NCI-H2107 treated with DMSO at 0.1 percent for 48 hours (cell line): ENCODE results near the gene PIGR.

Experiments used
- DNase-seq: peaks from one replicate; lab custom pipeline; 2025; ENCODE audit not compliant: unreplicated experiment; lab: John Stamatoyannopoulos, UW

The PIGR gene

GRCh38 chr1:206946261-206946660, at the start of gene PIGR:
Gene PIGR, minus strand, starts transcription at chr1:206946466. Its CDS starts 5,935 bp downstream, at chr1:206940531.
- DNase-seq = no peak

- no peak for DNase-seq
Observed at GRCh38 chr1:206992790-206993189, 46.5 kb upstream of the PIGR start.

- DNase-seq = no peak
Observed at GRCh38 chr1:206987873-206988272, 41.6 kb upstream of the PIGR start.

- no peak for DNase-seq
Observed at GRCh38 chr1:206986885-206987284, 40.6 kb upstream of the PIGR start.

GRCh38 chr1:206986402-206986801, 40.1 kb upstream of the PIGR start:
- no peak for DNase-seq

GRCh38 chr1:206985162-206985749, 39.0 kb upstream of the PIGR start:
- no peak for DNase-seq

GRCh38 chr1:206982216-206982615, 36.0 kb upstream of the PIGR start:
- peak; percentile 39 for DNase-seq

GRCh38 chr1:206979379-206980043, 33.2 kb upstream of the PIGR start:
- DNase-seq = no peak

- no peak for DNase-seq
Observed at GRCh38 chr1:206978259-206978658, 32.0 kb upstream of the PIGR start.

- DNase-seq = no peak
Observed at GRCh38 chr1:206975306-206975705, 29.0 kb upstream of the PIGR start.

GRCh38 chr1:206974140-206974539, 27.9 kb upstream of the PIGR start:
- no peak for DNase-seq

- no peak for DNase-seq
Observed at GRCh38 chr1:206972728-206973127, 26.5 kb upstream of the PIGR start.

- DNase-seq = no peak
Observed at GRCh38 chr1:206971029-206971655, 24.9 kb upstream of the PIGR start.

- DNase-seq = no peak
Observed at GRCh38 chr1:206970446-206970845, 24.2 kb upstream of the PIGR start, which contains the start of gene FCAMR. Gene FCAMR, minus strand, starts transcription at chr1:206970460. Its CDS starts 335 bp downstream, at chr1:206970125.

- DNase-seq = no peak
Observed at GRCh38 chr1:206969090-206969489, 22.8 kb upstream of the PIGR start.

- DNase-seq = no peak
Observed at GRCh38 chr1:206967096-206967849, 21.0 kb upstream of the PIGR start.

- DNase-seq = no peak
Observed at GRCh38 chr1:206965781-206966180, 19.5 kb upstream of the PIGR start.

GRCh38 chr1:206963740-206964139, 17.5 kb upstream of the PIGR start:
- DNase-seq = no peak

GRCh38 chr1:206963119-206963712, 16.9 kb upstream of the PIGR start:
- no peak for DNase-seq

GRCh38 chr1:206962272-206962671, 16.0 kb upstream of the PIGR start:
- no peak for DNase-seq

GRCh38 chr1:206961668-206962067, 15.4 kb upstream of the PIGR start:
- no peak for DNase-seq
